Hepatic stellate cell (primary cell): ENCODE data around the gene FAM227A.
"Not testable (repeated sequence)": the region's sequence is repeated elsewhere in the genome, so short reads cannot be mapped to it uniquely, and the experiment has no call there.

ENCODE experiments used
- DNase-seq: peaks from one replicate; pipeline ENCODE4 v3.0.0; 2011; ENCODE audit warnings: low spot score

The FAM227A gene

GRCh38 chr22:38611559-38611958 lies 44.6 kb downstream of the FAM227A start:
- no peak for DNase-seq

- DNase-seq: no peak
Observed at GRCh38 chr22:38610234-38610633, 46.0 kb downstream of the FAM227A start.

GRCh38 chr22:38608992-38609750 lies 47.0 kb downstream of the FAM227A start:
- DNase-seq: no peak

- no peak for DNase-seq
Observed at GRCh38 chr22:38607680-38608079, 48.5 kb downstream of the FAM227A start.

GRCh38 chr22:38602166-38602565 lies 54.0 kb downstream of the FAM227A start:
- no peak for DNase-seq

- DNase-seq: no peak
Observed at GRCh38 chr22:38601221-38601764, 54.9 kb downstream of the FAM227A start.

GRCh38 chr22:38599466-38599865 lies 56.7 kb downstream of the FAM227A start:
- no peak for DNase-seq

GRCh38 chr22:38582923-38583322 lies 73.3 kb downstream of the FAM227A start:
- not testable (repeated sequence) for DNase-seq

GRCh38 chr22:38578505-38578904 lies 77.7 kb downstream of the FAM227A start:
- no peak for DNase-seq

GRCh38 chr22:38572065-38572464 lies 84.1 kb downstream of the FAM227A start:
- DNase-seq: peak; percentile 52

- DNase-seq: peak; percentile 41
Observed at GRCh38 chr22:38570779-38571364, 85.3 kb downstream of the FAM227A start.

GRCh38 chr22:38569972-38570778 lies 86.0 kb downstream of the FAM227A start, which contains the start of gene DMC1:
Gene DMC1 (minus strand): TSS chr22:38570183. CDS start chr22:38568256, 1,927 bp downstream.
- peak; percentile 61 for DNase-seq

- no peak for DNase-seq
Observed at GRCh38 chr22:38569181-38569971, 86.8 kb downstream of the FAM227A start.

GRCh38 chr22:38567531-38568285 lies 88.5 kb downstream of the FAM227A start:
- no peak for DNase-seq

- no peak for DNase-seq
Observed at GRCh38 chr22:38566726-38567504, 89.3 kb downstream of the FAM227A start.

GRCh38 chr22:38565441-38565840 lies 90.8 kb downstream of the FAM227A start:
- no peak for DNase-seq

GRCh38 chr22:38564669-38565068 lies 91.5 kb downstream of the FAM227A start:
- no peak for DNase-seq

GRCh38 chr22:38554281-38554680 lies 101.9 kb downstream of the FAM227A start:
- DNase-seq: peak; percentile 47

GRCh38 chr22:38549101-38549894 lies 106.9 kb downstream of the FAM227A start:
- DNase-seq: no peak
